Neuronal stem cell (in vitro differentiated cells): ENCODE measurements around the gene DLG2.
"Not testable (repeated sequence)": the region's sequence is repeated elsewhere in the genome, so short reads cannot be mapped to it uniquely, and the experiment has no call there.

ENCODE experiments used
- DNase-seq: peaks from one replicate; pipeline ENCODE4 v3.0.0-alpha.2; 2013; ENCODE audit warnings: low spot score
- H2AFZ ChIP-seq: one replicate; pipeline ENCODE4 v1.6.1; 2013; ENCODE audit warnings: mild to moderate bottlenecking, low read length, inconsistent platforms
- H2AK5ac ChIP-seq: 2 replicates; pipeline ENCODE4 v1.6.1; 2013; ENCODE audit warnings: low read depth, mild to moderate bottlenecking, inconsistent platforms, low read length, moderate library complexity, mixed read lengths
- H2BK120ac ChIP-seq: 2 replicates; pipeline ENCODE4 v1.6.1; 2013; ENCODE audit warnings: low read depth, mild to moderate bottlenecking, inconsistent platforms, low read length, moderate library complexity, mixed read lengths
- H2BK12ac ChIP-seq: one replicate; pipeline ENCODE4 v1.6.1; 2013; ENCODE audit warnings: low read length, inconsistent platforms
- H2BK15ac ChIP-seq: 2 replicates; pipeline ENCODE4 v1.6.1; 2013; ENCODE audit warnings: mild to moderate bottlenecking, low read length, inconsistent platforms, mixed read lengths
- H2BK5ac ChIP-seq: one replicate; pipeline ENCODE4 v1.6.1; 2013; ENCODE audit warnings: inconsistent platforms, mild to moderate bottlenecking, low read length, moderate library complexity
- H3K14ac ChIP-seq: one replicate; pipeline ENCODE4 v1.6.1; 2013; ENCODE audit warnings: low read length, inconsistent platforms
- H3K18ac ChIP-seq: 2 replicates; pipeline ENCODE4 v1.6.1; 2013; ENCODE audit warnings: low read length, inconsistent platforms
- H3K23ac ChIP-seq: 2 replicates; pipeline ENCODE4 v1.6.1; 2013; ENCODE audit warnings: low read depth, mild to moderate bottlenecking, mixed read lengths, low read length, inconsistent platforms; ENCODE audit not compliant: poor library complexity
- H3K27ac ChIP-seq: replicated peaks from 3 replicates; pipeline ENCODE4 v1.5.1; 2013; ENCODE audit warnings: low read length, inconsistent platforms
- H3K27me3 ChIP-seq, 3 experiments: 2 replicates each; pipeline ENCODE4 v1.6.1; 2013; ENCODE audit warnings: low read length in 3 of 3, mild to moderate bottlenecking in 2 of 3, inconsistent platforms in 1 of 3, low read depth in 1 of 3, mixed read lengths in 1 of 3, moderate library complexity in 1 of 3; ENCODE audit not compliant: control insufficient read depth in 3 of 3, insufficient read depth in 3 of 3
- H3K36me3 ChIP-seq, 2 donors: replicated peaks in 1 of 2; 2 replicates each; pipeline ENCODE4 v1.6.1; 2013; ENCODE audit warnings: low read length in 2 of 2; ENCODE audit not compliant: control insufficient read depth in 2 of 2, insufficient read depth in 2 of 2
- H3K4ac ChIP-seq: 2 replicates; pipeline ENCODE4 v1.6.1; 2013; ENCODE audit warnings: inconsistent platforms, mild to moderate bottlenecking, low read length, moderate library complexity
- H3K4me1 ChIP-seq, 2 donors: 1 replicate in 1 of 2; 2 replicates in 1 of 2; pipeline ENCODE4 v1.6.1; 2013; ENCODE audit warnings: low read length in 2 of 2, low read depth in 1 of 2; ENCODE audit not compliant: control insufficient read depth in 2 of 2, insufficient read depth in 1 of 2
- H3K4me2 ChIP-seq: one replicate; pipeline ENCODE4 v1.6.1; 2013; ENCODE audit warnings: mild to moderate bottlenecking, low read length, inconsistent platforms; ENCODE audit not compliant: insufficient read depth, poor library complexity, severe bottlenecking
- H3K4me3 ChIP-seq, 2 donors: 2 replicates each; pipeline ENCODE4 v1.5.1; 2013; ENCODE audit warnings: low read length in 2 of 2, mild to moderate bottlenecking in 2 of 2, inconsistent platforms in 1 of 2, moderate library complexity in 1 of 2
- H3K79me1 ChIP-seq: one replicate; pipeline ENCODE4 v1.6.1; 2013; ENCODE audit warnings: low read depth, mild to moderate bottlenecking, inconsistent platforms, low read length, moderate library complexity
- H3K9ac ChIP-seq: one replicate; pipeline ENCODE4 v1.6.1; 2013; ENCODE audit warnings: mild to moderate bottlenecking, low read depth, low read length, inconsistent platforms; ENCODE audit not compliant: poor library complexity
- H3K9me3 ChIP-seq, 2 donors: replicated peaks in 1 of 2; 2 replicates each; pipeline versions ENCODE3 to v1.6.1; 2013; ENCODE audit warnings: low read length in 2 of 2, mild to moderate bottlenecking in 2 of 2, inconsistent platforms in 1 of 2, low read depth in 1 of 2, mixed read lengths in 1 of 2, moderate library complexity in 1 of 2; ENCODE audit not compliant: control insufficient read depth in 2 of 2, insufficient read depth in 1 of 2
- H4K8ac ChIP-seq: one replicate; pipeline ENCODE4 v1.6.1; 2013; ENCODE audit warnings: low read depth, mild to moderate bottlenecking, inconsistent platforms, low read length, moderate library complexity
- H4K91ac ChIP-seq: one replicate; pipeline ENCODE4 v1.6.1; 2013; ENCODE audit warnings: low read length, low read depth, mild to moderate bottlenecking, inconsistent platforms; ENCODE audit not compliant: poor library complexity
- WGBS, 2 donors: extraction: QIAGEN DNeasy Blood & Tissue Kit; methylation state at CpG; one replicate each; pipeline ENCODE4 v1.1.7; 2013; ENCODE audit warnings: missing lambda C conversion rate in 2 of 2, mixed read lengths in 1 of 2; ENCODE audit not compliant: insufficient read length in 2 of 2, insufficient replicate concordance in 1 of 2; ENCODE audit errors: extremely low coverage in 2 of 2; 5-methylcytosine and 5-hydroxymethylcytosine counted together

DLG2 gene

GRCh38 chr11:85620256-85620655, 6.9 kb downstream of the DLG2 start:
- H3K79me1 ChIP-seq = no peaks in the 10 kb centered on the region
- no peak overlapping the region for H3K18ac ChIP-seq
- no peak overlapping the region for H2BK5ac ChIP-seq
- H3K27ac ChIP-seq = no peak overlapping the region
- no peak overlapping the region for H3K23ac ChIP-seq
- H3K4ac ChIP-seq = no peak overlapping the region
- H3K4me1 ChIP-seq = no peaks in the 10 kb centered on the region
- DNase-seq = no peak
- H2BK12ac ChIP-seq = no peak overlapping the region
- no peak overlapping the region for H3K14ac ChIP-seq
- H3K9ac ChIP-seq = no peak overlapping the region
- H2AK5ac ChIP-seq = no peak overlapping the region
- H2BK15ac ChIP-seq = no peak overlapping the region
- no peaks in the 10 kb centered on the region for H3K36me3 ChIP-seq
- no CpG with 5 or more reads among the region's 3 CpGs for WGBS, 2 donors
- H4K91ac ChIP-seq = no peak overlapping the region
- no peaks in the 10 kb centered on the region for H3K27me3 ChIP-seq
- no peak overlapping the region for H2BK120ac ChIP-seq
- H4K8ac ChIP-seq = no peak overlapping the region
- no peak overlapping the region for H2AFZ ChIP-seq
- H3K4me3 ChIP-seq = no peak overlapping the region
- no peak overlapping the region for H3K4me2 ChIP-seq
- no peaks in the 10 kb centered on the region for H3K9me3 ChIP-seq

- WGBS, 2 donors = no CpG with 5 or more reads among the region's 6 CpGs
- Histone ChIP-seq H3K79me1 (no peaks in the 10 kb centered on the region), H2BK120ac (no peak overlapping the region)
These were observed 7.6 kb downstream of the DLG2 start for GRCh38 chr11:85619499-85619898.

DNA sequence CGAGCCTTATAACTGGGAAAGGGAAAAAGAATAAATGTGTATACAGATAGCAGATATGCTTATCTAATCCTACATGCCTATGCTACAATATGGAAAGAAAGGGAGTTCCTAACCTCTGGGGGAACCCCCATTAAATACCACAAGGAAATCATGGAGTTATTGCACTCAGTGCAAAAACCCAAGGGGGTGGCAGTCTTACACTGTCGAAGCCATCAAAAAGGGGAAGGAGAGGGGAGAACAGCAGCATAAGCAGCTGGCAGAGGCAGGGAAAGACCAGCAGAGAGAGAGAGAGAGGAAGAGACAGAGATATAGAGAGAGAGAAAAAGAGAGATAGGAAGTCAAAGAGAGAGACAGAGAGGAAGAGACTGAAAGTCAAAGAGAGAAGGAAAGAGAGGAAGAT, 15.5 kb downstream of the DLG2 start:
- H3K9ac ChIP-seq = not testable (repeated sequence)
- WGBS, 2 donors = no CpG with 5 or more reads among the region's 2 CpGs

More at GRCh38 chr11:85619499-85619898, 7.6 kb downstream of the DLG2 start:
- Histone ChIP-seq H2BK15ac (no peak overlapping the region), H4K8ac (no peak overlapping the region), H3K9ac (no peak overlapping the region), H3K4me2 (no peak overlapping the region), H2AK5ac (no peak overlapping the region), H2BK5ac (no peak overlapping the region), H3K14ac (no peak overlapping the region), H2BK12ac (no peak overlapping the region), H2AFZ (no peak overlapping the region), H3K18ac (no peak overlapping the region), H3K9me3 (no peaks in the 10 kb centered on the region), H3K4ac (no peak overlapping the region), H3K23ac (no peak overlapping the region), H3K36me3 (no peaks in the 10 kb centered on the region), H3K4me3 (no peak overlapping the region), H4K91ac (no peak overlapping the region), H3K27me3 (no peaks in the 10 kb centered on the region), H3K27ac (no peak overlapping the region), H3K4me1 (no peaks in the 10 kb centered on the region)
- DNase-seq = no peak

GRCh38 chr11:85609286-85609685, 17.9 kb downstream of the DLG2 start:
- not testable (repeated sequence) for H3K4me2 ChIP-seq, H2BK5ac ChIP-seq, H3K36me3 ChIP-seq, H3K14ac ChIP-seq, H3K79me1 ChIP-seq, H2BK15ac ChIP-seq, H3K27ac ChIP-seq, H2AK5ac ChIP-seq, H3K23ac ChIP-seq, H4K91ac ChIP-seq, H3K4me3 ChIP-seq, H3K4me1 ChIP-seq, H2AFZ ChIP-seq, H3K9ac ChIP-seq, H2BK12ac ChIP-seq, H3K18ac ChIP-seq, H3K4ac ChIP-seq, H3K27me3 ChIP-seq, DNase-seq, H4K8ac ChIP-seq, H2BK120ac ChIP-seq, H3K9me3 ChIP-seq
- whole genome bisulfite sequencing, 2 donors = no CpG with 5 or more reads among the region's 2 CpGs

More for the DNA sequence above, 15.5 kb downstream of the DLG2 start:
- not testable (repeated sequence) for H2BK5ac ChIP-seq, H3K4me1 ChIP-seq, H2BK120ac ChIP-seq, H2BK12ac ChIP-seq, DNase-seq, H3K23ac ChIP-seq, H3K4ac ChIP-seq, H3K4me3 ChIP-seq, H3K18ac ChIP-seq, H4K91ac ChIP-seq, H3K14ac ChIP-seq, H3K27me3 ChIP-seq, H2AFZ ChIP-seq, H4K8ac ChIP-seq, H2BK15ac ChIP-seq, H3K36me3 ChIP-seq, H3K4me2 ChIP-seq, H3K9me3 ChIP-seq, H3K79me1 ChIP-seq, H3K27ac ChIP-seq, H2AK5ac ChIP-seq
